Ammon's horn (tissue), 1 donor: ENCODE results near the gene PLAGL1.
"Not testable (repeated sequence)": the region's sequence is repeated elsewhere in the genome, so short reads cannot be mapped to it uniquely, and the experiment has no call there.

Source experiments
- DNase-seq: peaks from one replicate; pipeline ENCODE4 v3.0.0-alpha.2; 2016; ENCODE audit warnings: low spot score

The PLAGL1 gene

DNA sequence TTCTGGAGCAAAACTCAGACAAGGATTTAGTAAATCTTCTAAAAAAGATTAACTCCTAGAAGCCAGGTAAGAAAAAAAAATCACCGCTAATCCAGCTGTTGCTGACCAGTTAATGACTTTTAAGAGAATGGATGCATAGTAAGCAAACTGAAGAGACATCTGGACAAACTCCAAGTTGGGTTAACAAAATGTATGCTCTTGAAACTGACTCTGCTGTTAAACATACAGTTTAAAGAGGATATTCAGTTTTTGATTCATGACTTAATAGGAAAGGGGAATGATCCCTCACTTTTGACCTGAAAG, 70.4 kb downstream of the PLAGL1 start:
- no peak for DNase-seq

DNA sequence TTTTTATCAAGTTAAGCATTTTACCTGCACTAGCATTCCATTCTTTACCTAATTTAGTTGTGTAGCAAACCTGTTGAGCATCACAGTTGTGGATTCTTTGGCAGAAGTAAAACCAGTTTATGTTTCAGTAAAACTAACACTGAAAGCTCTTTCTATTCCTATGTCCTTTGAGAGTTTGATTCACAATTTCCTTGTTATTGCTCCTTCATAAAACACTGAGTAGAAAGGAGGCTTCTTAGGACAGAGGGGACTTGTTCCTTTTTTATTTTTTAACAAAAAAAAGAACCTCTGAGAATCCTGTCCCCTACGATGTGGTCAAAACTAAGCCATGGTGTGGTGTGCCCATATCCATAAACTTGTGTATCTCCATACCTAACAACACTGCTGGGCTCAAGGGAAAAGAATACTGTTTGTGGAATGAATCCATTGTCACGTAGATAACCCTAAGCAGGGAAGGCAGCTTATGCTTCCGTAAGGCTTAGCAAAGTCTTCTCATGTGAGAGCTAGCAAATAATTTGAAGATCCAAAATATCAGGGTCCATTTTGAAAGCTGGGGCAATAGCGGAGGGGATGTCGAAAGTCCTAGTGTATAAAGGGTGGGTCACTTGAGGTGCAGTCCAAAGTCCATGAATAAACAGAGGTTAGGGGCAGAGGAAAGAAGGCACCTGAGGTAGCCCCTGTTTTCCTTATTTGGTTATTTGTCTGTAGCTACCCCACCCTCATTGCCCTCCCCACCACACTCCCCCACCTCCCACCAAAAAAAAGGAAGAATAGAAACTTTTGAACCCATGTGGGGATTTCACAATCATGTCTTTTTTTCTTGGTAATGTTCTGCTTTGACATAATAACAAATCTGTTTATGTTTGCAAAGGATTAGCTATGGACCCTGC, 71.0 kb downstream of the PLAGL1 start:
- DNase-seq: no peak

DNA sequence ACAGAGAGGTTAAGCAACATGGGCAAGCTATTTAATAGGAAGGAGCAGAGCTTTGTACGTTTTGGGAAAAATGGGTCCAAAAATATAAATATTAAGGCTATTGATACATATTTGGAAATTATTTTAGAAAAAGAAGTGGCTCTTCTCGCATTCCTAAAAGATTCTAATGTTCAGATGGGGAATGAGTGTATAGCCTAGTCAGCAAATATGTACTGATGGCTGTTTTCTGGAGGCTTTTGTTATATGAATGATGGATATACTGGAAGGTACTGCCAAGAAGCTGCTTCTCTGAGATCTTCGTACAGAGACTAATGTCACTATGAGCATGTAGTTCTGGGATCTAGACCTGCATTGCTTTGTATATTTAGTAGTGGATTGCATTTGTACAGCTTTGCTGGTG, 71.7 kb downstream of the PLAGL1 start:
- no peak for DNase-seq

DNA sequence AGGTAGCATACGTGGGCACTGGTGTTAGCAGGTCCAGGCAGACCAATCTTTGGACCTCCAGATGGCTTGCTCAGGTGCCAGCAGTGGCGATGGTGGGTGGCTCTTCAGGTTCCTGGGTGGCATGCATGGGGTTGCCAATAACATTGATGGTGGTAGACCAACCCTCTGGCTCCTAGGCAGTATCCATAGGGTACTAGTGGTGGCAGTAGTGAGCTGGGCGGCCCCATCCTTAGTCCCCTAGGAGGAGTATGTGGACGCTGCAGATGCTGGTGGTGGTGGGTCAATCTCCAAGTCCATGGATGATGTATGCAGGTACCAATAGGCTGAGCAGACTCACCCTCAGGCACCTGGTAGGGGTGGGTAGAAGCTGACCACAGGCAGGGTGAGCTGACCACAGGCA, 73.2 kb downstream of the PLAGL1 start:
- no peak for DNase-seq

DNA sequence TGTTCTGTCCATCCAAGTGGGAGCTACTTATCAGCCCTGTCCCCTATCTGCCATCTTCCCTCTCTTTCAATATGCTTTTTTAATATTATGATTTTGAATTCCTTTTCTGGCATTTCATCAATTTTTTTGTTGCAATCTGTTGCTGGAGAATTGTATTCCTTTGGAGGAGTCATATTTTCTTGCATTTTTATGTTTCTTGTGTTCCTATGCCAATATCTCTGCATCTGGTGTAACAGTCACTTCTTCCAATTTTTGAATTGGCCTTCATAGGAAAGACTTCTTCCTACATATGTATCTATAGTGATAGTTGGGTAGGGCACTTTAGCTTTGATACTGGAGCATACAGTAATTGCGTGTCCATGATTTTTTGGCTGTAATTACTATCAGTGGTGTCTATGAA, 73.7 kb downstream of the PLAGL1 start:
- DNase-seq: no peak

DNA sequence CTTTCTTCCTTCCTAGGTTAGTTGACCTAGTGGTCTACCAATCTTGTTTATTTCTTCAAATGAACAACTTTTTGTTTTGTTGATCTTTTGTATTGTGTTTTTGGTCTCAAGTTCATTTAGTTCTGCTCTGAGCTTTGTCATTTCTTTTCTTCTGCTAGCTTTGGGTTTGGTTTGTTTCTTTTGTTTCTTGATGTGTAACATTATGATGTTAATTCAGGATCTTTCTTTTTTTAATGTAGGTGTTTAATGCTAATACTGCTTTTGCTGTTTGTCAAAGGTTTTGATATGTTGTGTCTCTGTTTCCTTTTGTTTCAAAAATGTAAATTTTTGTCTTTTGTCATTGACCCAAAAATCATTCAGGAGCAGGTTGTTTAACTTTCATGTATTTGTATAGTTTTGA, 78.1 kb downstream of the PLAGL1 start:
- no peak for DNase-seq

DNA sequence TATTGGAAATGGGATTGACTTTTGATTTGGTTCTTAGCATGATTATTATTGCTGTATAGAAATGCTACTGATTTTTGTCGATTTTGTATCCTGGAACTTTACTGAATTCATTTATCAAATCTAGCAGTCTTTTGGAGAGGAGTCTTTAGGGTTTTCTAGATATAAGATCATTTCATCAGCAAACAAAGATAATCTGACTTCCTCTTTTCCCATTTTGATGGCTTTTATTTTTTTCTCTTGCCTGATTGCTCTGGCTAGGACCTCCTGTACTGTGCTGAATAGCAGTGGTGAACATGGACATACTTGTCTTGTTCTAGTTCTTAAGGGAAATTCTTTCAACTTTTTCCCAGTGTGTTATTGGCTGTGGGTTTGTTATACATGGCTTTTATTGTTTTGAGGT, 79.2 kb downstream of the PLAGL1 start:
- DNase-seq: no peak

DNA sequence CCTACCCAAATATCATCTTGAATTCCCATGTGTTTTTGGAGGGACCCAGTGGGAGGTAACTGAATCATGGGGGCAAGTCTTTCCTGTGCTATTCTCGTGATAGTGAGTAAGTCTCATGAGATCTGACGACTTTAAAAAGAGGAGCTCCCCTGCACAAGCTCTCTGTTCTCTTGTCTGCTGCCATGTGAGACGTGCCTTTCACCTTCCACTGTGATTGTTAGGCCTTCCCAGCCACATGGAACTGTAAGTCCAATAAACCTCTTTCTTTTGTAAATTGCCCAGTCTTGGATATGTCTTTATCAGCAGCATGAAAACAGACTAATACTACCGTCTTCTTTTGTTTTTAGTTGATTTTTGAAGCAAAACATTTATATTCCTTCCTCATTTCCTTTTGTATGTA, 91.0 kb downstream of the PLAGL1 start:
- DNase-seq: not testable (repeated sequence)

DNA sequence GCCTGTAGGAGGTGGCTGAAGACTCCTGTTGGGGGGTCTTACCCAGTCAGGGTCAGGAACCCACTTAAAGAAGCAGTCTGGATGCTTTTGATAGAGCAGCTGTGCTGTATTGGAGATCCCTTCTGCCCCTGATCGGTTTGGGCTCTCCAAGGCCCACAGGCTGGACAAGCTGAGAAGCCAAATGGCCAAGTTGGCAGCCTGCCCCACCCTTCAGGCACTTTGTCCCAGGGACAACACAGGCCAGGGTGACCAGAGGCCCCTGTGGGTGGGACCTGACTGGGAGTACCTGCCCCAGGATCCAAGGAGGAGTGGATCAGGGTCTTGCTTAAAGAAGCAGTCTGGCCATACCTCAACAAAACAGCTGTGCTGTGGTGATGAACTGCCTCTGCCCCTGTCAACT, 95.4 kb downstream of the PLAGL1 start:
- DNase-seq: no peak

DNA sequence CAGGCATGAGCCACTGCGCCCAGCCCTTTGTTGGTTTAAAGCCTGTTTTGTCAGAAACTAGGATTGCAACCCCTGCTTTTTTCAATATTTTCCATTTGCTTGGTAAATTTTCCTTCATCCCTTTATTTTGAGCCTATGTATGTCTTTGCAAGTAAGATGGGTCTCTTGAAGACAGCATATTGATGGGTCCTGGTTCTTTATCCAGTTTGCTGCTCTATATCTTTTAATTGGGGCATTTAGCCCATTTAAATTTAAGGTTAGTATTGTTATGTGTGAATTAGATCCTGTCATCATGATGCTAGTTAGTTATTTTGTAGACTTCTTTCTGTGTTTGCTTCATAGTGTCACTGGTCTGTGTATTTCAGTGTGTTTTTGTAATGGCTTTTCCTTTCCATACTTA, 97.0 kb downstream of the PLAGL1 start:
- DNase-seq: no peak

DNA sequence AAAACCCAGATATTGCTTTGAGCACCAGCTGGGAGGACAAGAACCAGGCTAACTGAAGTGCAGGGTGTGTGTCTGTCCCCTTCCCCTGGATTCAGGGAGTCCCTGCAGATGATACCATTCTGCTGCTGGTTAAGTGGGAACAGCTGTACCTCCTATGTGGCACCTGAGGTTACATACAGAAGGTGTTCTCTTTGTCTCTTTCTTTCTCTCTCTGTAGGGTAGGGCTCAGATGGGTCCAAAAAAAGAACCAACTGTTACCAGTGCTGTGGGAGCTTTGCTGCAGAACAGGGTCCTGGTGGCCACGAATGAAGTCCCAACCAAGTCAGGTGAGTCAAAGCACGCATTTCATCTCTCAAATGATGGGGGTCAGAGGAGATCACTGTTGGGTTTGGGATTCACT, 105.2 kb downstream of the PLAGL1 start:
- no peak for DNase-seq

DNA sequence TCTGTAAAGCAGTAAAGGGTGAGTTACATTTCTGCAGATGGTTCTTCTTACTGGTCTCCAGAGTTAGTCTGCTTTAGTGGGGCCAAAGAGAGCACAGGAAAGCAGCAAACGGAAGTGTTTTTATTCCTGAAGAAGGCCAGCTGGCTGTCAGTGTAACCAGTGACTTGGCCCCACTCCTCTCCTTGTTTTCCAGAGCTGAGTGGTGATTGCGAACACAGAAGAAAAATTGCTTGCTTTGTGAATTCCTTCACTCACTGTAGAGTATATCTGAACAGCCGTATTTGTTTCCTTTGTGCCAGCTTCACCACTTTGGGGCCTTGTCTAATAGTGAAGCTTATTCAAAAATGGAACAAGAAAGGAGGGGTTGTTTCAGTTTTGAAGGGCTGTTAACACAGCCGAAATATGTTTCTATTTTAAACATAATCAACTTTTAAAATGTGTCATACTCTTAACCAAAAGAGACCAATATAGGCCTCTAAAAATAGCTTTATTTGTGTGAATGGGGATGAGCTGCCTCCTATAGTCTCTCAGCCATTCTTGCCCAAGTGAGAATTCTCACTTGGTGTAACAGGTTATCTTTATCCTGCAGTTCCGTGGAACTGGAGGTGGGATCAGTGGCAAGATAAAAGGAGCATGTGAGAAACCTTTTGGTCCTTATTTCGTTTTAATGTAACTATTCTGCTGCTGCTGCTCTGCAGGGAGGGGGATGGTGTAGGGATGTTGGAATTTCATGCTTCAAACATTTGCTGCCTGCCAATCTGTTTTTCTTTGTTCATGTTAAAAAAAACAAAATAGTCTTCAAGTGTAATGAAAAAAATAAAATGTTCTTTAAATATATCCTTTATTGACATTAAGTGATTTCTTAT, 105.9 kb downstream of the PLAGL1 start:
- DNase-seq: peak; percentile 16

DNA sequence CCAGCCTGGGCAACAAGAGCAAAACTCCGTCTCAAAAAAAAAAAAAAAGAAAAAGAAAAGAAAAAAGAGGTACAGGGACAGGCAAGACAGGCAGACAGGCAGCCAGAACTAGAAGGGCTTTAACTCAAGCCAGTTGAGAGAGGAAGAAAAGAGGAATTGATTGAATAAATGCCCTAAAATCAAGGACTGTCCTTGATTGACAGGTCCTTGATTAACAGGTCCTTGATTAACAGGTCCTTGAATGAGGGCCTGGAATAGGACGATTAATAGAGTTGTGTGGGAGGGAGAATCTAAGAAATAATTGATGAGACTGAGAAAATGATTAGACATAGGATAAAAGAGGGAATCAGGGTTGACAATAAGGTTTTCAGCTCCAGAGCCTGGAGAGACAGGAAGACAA, 107.7 kb downstream of the PLAGL1 start:
- no peak for DNase-seq

DNA sequence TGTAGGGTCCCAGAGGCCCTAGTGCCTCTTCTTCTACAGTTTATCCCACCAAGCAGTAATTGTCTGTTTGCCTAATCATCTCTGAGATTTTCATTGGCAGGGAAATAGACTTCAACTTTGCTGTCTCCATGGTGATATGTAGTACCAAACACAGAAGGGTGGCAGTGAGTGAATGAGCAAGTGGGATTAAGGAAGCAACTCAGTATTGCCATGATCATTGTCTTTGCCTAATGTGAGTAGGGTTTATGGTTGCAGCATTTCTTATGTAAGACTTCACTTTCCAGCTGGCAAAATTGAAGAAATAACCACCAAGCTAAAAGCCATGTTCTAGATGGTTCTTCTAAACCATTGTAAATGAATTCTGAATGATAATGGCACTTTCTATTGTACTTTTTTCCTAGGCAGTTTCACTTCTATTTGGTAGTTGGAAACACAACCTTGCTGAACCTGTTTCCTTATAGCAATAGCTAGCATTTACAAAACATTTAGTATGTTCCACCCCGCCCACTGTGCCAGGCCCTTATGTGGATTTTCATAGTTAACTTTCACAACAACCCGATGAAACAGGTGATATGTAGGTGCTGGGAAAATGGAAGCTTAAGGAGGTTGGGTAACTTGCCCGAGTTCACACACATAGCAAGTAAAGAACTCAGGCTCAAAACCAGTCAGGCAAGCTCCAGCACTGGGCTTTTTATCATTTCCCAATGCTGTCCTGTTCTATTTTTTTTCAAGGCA, 111.8 kb downstream of the PLAGL1 start:
- peak; percentile 34 for DNase-seq

DNA sequence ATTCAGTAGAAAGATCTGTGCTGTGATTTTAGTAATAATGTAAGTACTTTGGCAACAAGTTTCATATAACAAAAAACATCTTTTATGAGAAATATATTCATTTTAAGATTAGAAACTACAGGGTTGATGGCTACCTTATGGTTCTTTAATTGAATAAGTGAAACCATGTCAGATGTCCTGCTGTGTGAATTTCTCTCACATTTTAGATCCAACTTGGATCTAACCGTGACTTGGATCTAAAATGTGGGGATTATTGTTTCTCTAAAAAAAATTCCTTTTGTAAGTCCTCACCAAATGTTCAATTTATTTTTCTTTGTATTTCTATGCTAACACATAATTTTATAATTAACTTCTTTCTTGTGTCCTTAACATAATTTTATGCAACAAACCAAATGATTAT, 113.4 kb downstream of the PLAGL1 start:
- DNase-seq: no peak
